Naive thymus-derived CD4-positive, alpha-beta T cell (primary cell): ENCODE results near the gene GNB3. TPM values are rescaled to one million over a fixed set of nuclear protein-coding genes. Genes with fewer than 3 reads are reported as not detected.

Experiments used
- ATAC-seq: fragments of 150-1000 bp; cut with Tn5 transposase; 2 replicates; pipeline ENCODE4 v1.10.0; 2021; ENCODE audit warnings: mild to moderate bottlenecking, moderate library complexity
- CTCF ChIA-PET: fragments of 350-600 bp; sonication (Branson Sonifier 250); formaldehyde crosslinking; loops from one replicate; lab custom pipeline; 2021; ENCODE audit warnings: antibody characterized with exemption; lab: Charles Lee
- POLR2A ChIA-PET: fragments of 350-600 bp; sonication (Branson Sonifier 250); formaldehyde crosslinking; loops from one replicate; lab custom pipeline; 2021; ENCODE audit warnings: antibody characterized with exemption, inconsistent platforms; lab: Charles Lee
- DNase-seq, 9 donors: peaks; one replicate each; pipeline versions ENCODE4 v3.0.0 to v3.0.0-alpha.2; 2020 to 2022; ENCODE audit warnings: mixed read lengths in 1 of 9
- H3K27ac ChIP-seq: one replicate; pipeline ENCODE4 v1.7.0; 2013; ENCODE audit warnings: mild to moderate bottlenecking, low read depth, low read length, moderate library complexity
- H3K27me3 ChIP-seq, 2 donors: one replicate each; pipeline ENCODE4 v1.7.0; 2013; ENCODE audit warnings: low read length in 2 of 2, mild to moderate bottlenecking in 2 of 2, moderate library complexity in 2 of 2; ENCODE audit not compliant: control insufficient read depth in 2 of 2, insufficient read depth in 2 of 2
- H3K36me3 ChIP-seq, 3 experiments: 1 replicate in 2 of 3; 2 replicates in 1 of 3; pipeline ENCODE4 v1.7.0; 2013; ENCODE audit warnings: low read length in 3 of 3, mild to moderate bottlenecking in 3 of 3, moderate library complexity in 1 of 3; ENCODE audit not compliant: insufficient read depth in 3 of 3, control insufficient read depth in 2 of 3
- H3K4me1 ChIP-seq, 2 donors: one replicate each; pipeline ENCODE4 v1.7.0; 2013; ENCODE audit warnings: low read length in 2 of 2, mild to moderate bottlenecking in 2 of 2, moderate library complexity in 1 of 2; ENCODE audit not compliant: control insufficient read depth in 2 of 2, insufficient read depth in 2 of 2
- H3K4me3 ChIP-seq: 2 replicates; pipeline ENCODE4 v1.7.0; 2013; ENCODE audit warnings: mild to moderate bottlenecking, low read length
- H3K9me3 ChIP-seq, 3 experiments: 1 replicate in 2 of 3; 2 replicates in 1 of 3; pipeline ENCODE4 v1.7.0; 2013; ENCODE audit warnings: low read length in 3 of 3; ENCODE audit not compliant: control insufficient read depth in 2 of 3
- H3K27ac Mint-ChIP-seq, 9 donors: one replicate each; pipeline ENCODE4 v1.8.0; 2020 to 2022; ENCODE audit warnings: mixed read lengths in 9 of 9, mild to moderate bottlenecking in 8 of 9, moderate library complexity in 5 of 9, inconsistent platforms in 2 of 9
- H3K27me3 Mint-ChIP-seq, 5 donors: one replicate each; pipeline ENCODE4 v1.8.0; 2021 to 2022; ENCODE audit warnings: mixed read lengths in 5 of 5, mild to moderate bottlenecking in 1 of 5
- H3K36me3 Mint-ChIP-seq, 5 donors: one replicate each; pipeline ENCODE4 v1.8.0; 2020 to 2022; ENCODE audit warnings: mixed read lengths in 5 of 5, mild to moderate bottlenecking in 3 of 5, inconsistent platforms in 1 of 5
- H3K4me1 Mint-ChIP-seq, 7 donors: one replicate each; pipeline ENCODE4 v1.8.0; 2020 to 2022; ENCODE audit warnings: mixed read lengths in 7 of 7, mild to moderate bottlenecking in 3 of 7, inconsistent platforms in 1 of 7
- H3K4me3 Mint-ChIP-seq, 10 donors: one replicate each; pipeline ENCODE4 v1.8.0; 2020 to 2022; ENCODE audit warnings: mild to moderate bottlenecking in 10 of 10, mixed read lengths in 10 of 10, moderate library complexity in 6 of 10, inconsistent platforms in 2 of 10
- H3K9me3 Mint-ChIP-seq, 11 donors: one replicate each; pipeline ENCODE4 v1.8.0; 2020 to 2022; ENCODE audit warnings: mixed read lengths in 11 of 11, mild to moderate bottlenecking in 4 of 11, inconsistent platforms in 1 of 11, moderate library complexity in 1 of 11
- intact Hi-C, 2 donors: fragments of 100-400 bp; cut with micrococcal nuclease; formaldehyde crosslinking; loops; one replicate each; pipeline ENCODE4 v1.15.1; 2023
- polyA plus RNA-seq, 2 donors: library from polyadenylated mRNA; unstranded; fragments of 300-500 nt; fragmentation: Illumina TruSeq; gene quantifications; one replicate each; pipeline ENCODE4 v1.2.3, GENCODE V29; 2021
- total RNA-seq, 6 experiments: library from RNA in 5 of 6; stranded (reverse) in 5 of 6; gene quantifications; 1 replicate in 5 of 6; 2 replicates in 1 of 6; pipeline ENCODE4 v1.2.3 and lab custom pipeline; 2021 to 2026

Gene GNB3
- total and polyA plus RNA-seq, 7 experiments from 2014 or later, result 0.23 to 11.8 (median 2.5) TPM; not detected in 1

GRCh38 chr12:6820166-6820565 is 20.6 kb upstream of the GNB3 start:
- Histone ChIP-seq H3K4me1 (peaks cover 0 to 15% of the 10 kb centered on the region in 2 donors), H3K4me3 (no peak overlapping the region), H3K9me3 (no peaks in the 10 kb centered on the region), H3K27ac (no peak overlapping the region), H3K36me3 (peaks cover 0 to 53% (median 16%) of the 10 kb centered on the region in 3 experiments), H3K27me3 (peaks cover 0 to 6% of the 10 kb centered on the region in 2 donors)
- Mint-ChIP-seq H3K27me3 (peaks cover 4 to 30% (median 14%) of the 10 kb centered on the region in 5 donors), H3K27ac (peak overlapping the region in 3 of 9 donors; percentile 38 to 78 (median 64)), H3K36me3 (peaks cover 11 to 29% (median 19%) of the 10 kb centered on the region in 5 donors), H3K9me3 (peaks cover 0 to 2% (median 0%) of the 10 kb centered on the region in 11 donors), H3K4me3 (peak overlapping the region in 1 of 10 donors; percentile 82), H3K4me1 (peaks cover 15 to 23% (median 20%) of the 10 kb centered on the region in 7 donors)
- ChIA-PET CTCF (interaction anchor here (1.3 to 6.6 kb wide), 2 partner anchors 16 to 68 kb away, joined by 4 to 94 read pairs; partner anchors contain the start of gene MLF2), POLR2A (interaction anchor here (3.6 kb wide), 1 partner anchor 31 kb away, joined by 12 read pairs; the partner anchor contains the start of gene CD4)
- DNase-seq (no peak), ATAC-seq (no peak)
- intact Hi-C loops, result no loop called here

- CTCF ChIA-PET, result interaction anchor here (0.6 to 6.6 kb wide), 8 partner anchors 14 to 335 kb away, joined by 3 to 94 read pairs (median 3); partner anchors contain the start of genes CDCA3, MLF2 and USP5
- H3K27ac ChIP-seq, result no peak within 1 kb of the TSS
- no peaks in the 10 kb centered on the region for H3K9me3 ChIP-seq
- Mint-ChIP-seq H3K36me3 (peaks cover 9 to 20% (median 15%) of the 10 kb centered on the region in 5 donors), H3K4me1 (peaks cover 20 to 28% (median 25%) of the 10 kb centered on the region in 7 donors), H3K9me3 (peaks cover 0 to 2% (median 0%) of the 10 kb centered on the region in 11 donors), H3K4me3 (peak within 1 kb of the TSS; percentile 55 to 82 (median 74)), H3K27ac (peak within 1 kb of the TSS in 8 of 9 donors; percentile 8 to 80 (median 66)), H3K27me3 (peaks cover 9 to 37% (median 20%) of the 10 kb centered on the region in 5 donors)
- peaks cover 0 to 15% of the 10 kb centered on the region in 2 donors for H3K4me1 ChIP-seq
- intact Hi-C loops, result loop anchor here in 1 of 2 donors (1.0 kb wide), 1 partner anchor 69 kb away; the partner anchor contains the start of gene MLF2
- H3K36me3 ChIP-seq, result peaks cover 0 to 36% (median 16%) of the 10 kb centered on the region in 3 experiments
- ATAC-seq (peak; percentile 5), DNase-seq (peak in 1 of 9 donors; percentile 17)
- H3K27me3 ChIP-seq, result peaks cover 0 to 8% of the 10 kb centered on the region in 2 donors
- no peak within 1 kb of the TSS for H3K4me3 ChIP-seq
- POLR2A ChIA-PET, result interaction anchor here (0.7 to 13.2 kb wide), 12 partner anchors 10 to 254 kb away, joined by 3 to 91 read pairs (median 4); partner anchors contain the start of genes CD4, MLF2 and PTMS
These were observed 18.9 kb upstream of the GNB3 start, which contains the start of gene GPR162 for GRCh38 chr12:6821591-6822425. TSS of gene GPR162 (plus strand) at chr12:6821821. CDS start at chr12:6823899, 2,078 bp downstream.

- Mint-ChIP-seq H3K9me3 (peaks cover 0 to 3% (median 0%) of the 10 kb centered on the region in 11 donors), H3K27me3 (peaks cover 9 to 42% (median 25%) of the 10 kb centered on the region in 5 donors), H3K27ac (peak overlapping the region in 2 of 9 donors; percentile 18 to 26), H3K4me3 (peak overlapping the region in 7 of 10 donors; percentile 31 to 82 (median 69)), H3K36me3 (peaks cover 4 to 16% (median 10%) of the 10 kb centered on the region in 5 donors), H3K4me1 (peaks cover 25 to 34% (median 30%) of the 10 kb centered on the region in 7 donors)
- H3K4me1 ChIP-seq, result peaks cover 3 to 15% of the 10 kb centered on the region in 2 donors
- DNase-seq, result no peak
- peaks cover 0 to 29% (median 12%) of the 10 kb centered on the region in 3 experiments for H3K36me3 ChIP-seq
- no peaks in the 10 kb centered on the region for H3K9me3 ChIP-seq
- intact Hi-C loops, result no loop called here
- ChIA-PET POLR2A (interaction anchor here (0.7 to 13.2 kb wide), 4 partner anchors 33 to 255 kb away, joined by 3 to 91 read pairs (median 8); partner anchors contain the start of genes CD4, MLF2 and PTMS), CTCF (interaction anchor here (0.7 to 6.6 kb wide), 4 partner anchors 13 to 90 kb away, joined by 3 to 94 read pairs (median 15); partner anchors contain the start of gene MLF2)
- no peak overlapping the region for H3K4me3 ChIP-seq
- ATAC-seq, result no peak
- no peak overlapping the region for H3K27ac ChIP-seq
- peaks cover 0 to 8% of the 10 kb centered on the region in 2 donors for H3K27me3 ChIP-seq
These were observed 18.1 kb upstream of the GNB3 start for GRCh38 chr12:6822426-6823135.

- no peaks in the 10 kb centered on the region for H3K9me3 ChIP-seq
- no peak for ATAC-seq
- peaks cover 0 to 8% of the 10 kb centered on the region in 2 donors for H3K27me3 ChIP-seq
- CTCF ChIA-PET, result interaction anchor here (0.7 to 6.6 kb wide), 7 partner anchors 12 to 211 kb away, joined by 3 to 94 read pairs (median 13); partner anchors contain the start of genes CD4 and MLF2
- no peak overlapping the region for H3K4me3 ChIP-seq
- peaks cover 29 to 38% (median 32%) of the 10 kb centered on the region in 7 donors for H3K4me1 Mint-ChIP-seq
- peaks cover 9 to 46% (median 26%) of the 10 kb centered on the region in 5 donors for H3K27me3 Mint-ChIP-seq
- H3K27ac Mint-ChIP-seq, result peak overlapping the region in 2 of 9 donors; percentile 18 to 26
- POLR2A ChIA-PET, result interaction anchor here (0.9 to 13.2 kb wide), 2 partner anchors 40 to 70 kb away, joined by 3 to 91 read pairs; partner anchors contain the start of gene MLF2
- H3K4me3 Mint-ChIP-seq, result peak overlapping the region in 2 of 10 donors; percentile 13 to 82
- DNase-seq, result no peak
- intact Hi-C loops, result loop anchor here in 1 of 2 donors (2.0 kb wide), 1 partner anchor 33 kb away; no protein-coding TSS in a partner anchor
- peaks cover 0 to 10% (median 4%) of the 10 kb centered on the region in 5 donors for H3K36me3 Mint-ChIP-seq
- H3K4me1 ChIP-seq, result peaks cover 4 to 15% of the 10 kb centered on the region in 2 donors
- H3K27ac ChIP-seq, result no peak overlapping the region
- H3K9me3 Mint-ChIP-seq, result peaks cover 0 to 2% (median 0%) of the 10 kb centered on the region in 11 donors
- peaks cover 0 to 20% (median 3%) of the 10 kb centered on the region in 3 experiments for H3K36me3 ChIP-seq
These were observed 17.3 kb upstream of the GNB3 start for GRCh38 chr12:6823182-6824084.
